SH-SY5Y (cell line): ENCODE measurements around the gene GPC5.

Experiments used
- GATA2 ChIP-seq: IDR thresholded peaks from 2 replicates; pipeline ENCODE4 v1.6.1; 2011; ENCODE audit warnings: mild to moderate bottlenecking, low read depth, low read length
- GATA3 ChIP-seq: IDR thresholded peaks from 2 replicates; pipeline ENCODE4 v1.6.1; 2011; ENCODE audit warnings: low read depth, mild to moderate bottlenecking, low read length, moderate library complexity

DNA sequence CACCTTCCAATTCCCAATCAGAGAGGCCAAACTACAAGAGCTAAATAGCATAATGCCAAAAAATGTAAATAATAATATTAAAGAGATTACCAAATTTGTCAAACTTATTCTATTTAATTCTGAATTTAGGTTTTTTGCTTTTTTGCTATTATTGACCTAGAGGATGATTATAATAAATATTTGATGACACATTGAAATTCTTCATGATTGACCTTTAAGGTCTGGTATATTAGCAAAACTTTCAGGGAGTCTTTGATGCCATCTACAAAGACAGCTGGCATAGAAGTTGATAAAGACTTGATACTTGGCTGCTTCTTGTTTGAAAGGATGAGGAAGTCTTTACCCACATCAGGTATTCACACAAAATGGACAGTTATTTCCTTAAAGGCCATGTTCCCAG lies 1168.3 kb downstream of the GPC5 start:
- TF ChIP-seq GATA2 (no peak), GATA3 (no peak)
